ENCODE results near the gene PRKRIP1.
"Not testable (repeated sequence)": the region's sequence is repeated elsewhere in the genome, so short reads cannot be mapped to it uniquely, and the experiment has no call there.

The PRKRIP1 gene

GRCh38 chr7:102474736-102475435 lies 78.7 kb downstream of the PRKRIP1 start:
- not testable (repeated sequence) for H3K27ac ChIP-seq (ENCODE audit: low read length); H3K9me3 ChIP-seq (ENCODE audit: insufficient read depth, low read depth, low read length); H3K27me3 ChIP-seq (ENCODE audit: insufficient read depth, low read length); H3K4me1 ChIP-seq (ENCODE audit: insufficient read depth, low read length); H3K9ac ChIP-seq (ENCODE audit: low read depth, low read length); H3K4me3 ChIP-seq (ENCODE audit: low read length)
- peaks cover 26% of the 10 kb centered on the region for H3K36me3 ChIP-seq (ENCODE audit: insufficient read depth, low read depth, low read length)

All from iPS-20b (cell line).